ENCODE data around the gene GRIP2. TPM values are rescaled to one million over a fixed set of nuclear protein-coding genes. Genes with fewer than 3 reads are reported as not detected.

The GRIP2 gene
- total and polyA plus RNA-seq, 2 donors (not counting 3 experiments of a cell fraction or from before 2014, with no cell fraction given) = not detected

DNA sequence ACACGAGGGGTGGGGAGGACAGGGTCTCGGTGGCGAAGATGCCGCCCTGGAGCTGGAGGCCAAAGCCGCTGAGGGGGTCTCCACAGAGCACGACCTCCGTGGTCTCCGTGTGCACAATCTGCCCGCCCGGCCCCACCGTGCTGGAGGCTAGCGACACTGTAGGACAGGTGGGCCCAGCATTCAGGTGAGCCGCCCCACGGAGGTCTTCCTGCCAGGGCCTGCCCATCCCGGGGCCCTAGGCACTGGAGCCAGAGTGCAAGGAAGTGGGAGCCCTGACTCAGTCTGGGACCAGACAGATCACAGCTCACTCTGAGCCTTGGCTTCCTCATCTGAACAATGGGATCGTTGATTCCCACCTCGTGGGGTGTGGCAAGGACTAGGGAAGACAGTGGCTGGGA is 25.8 kb downstream of the GRIP2 start:
- H3K4me3 ChIP-seq (replicated peaks in 1 of 3; ENCODE audit: insufficient read depth in 1 of 3, low read depth in 1 of 3, low read length in 3 of 3) = no peak overlapping the region
- BruUV-seq (replicated peaks) = no TSS peak
- H3K27me3 ChIP-seq (ENCODE audit: control insufficient read depth in 2 of 2, insufficient read depth in 2 of 2, low read length in 2 of 2) = no peaks in the 10 kb centered on the region
- dilution Hi-C loops (cut with MboI; ENCODE audit: extremely low pct_ligation_motif_present, low sequenced_read_pairs) = no loop called here
- DNase-seq (ENCODE audit: low read depth, low spot score) = no peak
- no peaks in the 10 kb centered on the region for H4K20me1 ChIP-seq (replicated peaks; ENCODE audit: control insufficient read depth, extremely low read depth, insufficient read depth, low read length)
- no peak overlapping the region for H3K27ac ChIP-seq (ENCODE audit: insufficient read depth, low read depth, low read length)
- H3K9me3 ChIP-seq (replicated peaks; ENCODE audit: control insufficient read depth, insufficient read depth, low read length) = no peaks in the 10 kb centered on the region
- intact Hi-C loops (cut with micrococcal nuclease) = no loop called here
- H3K79me2 ChIP-seq (ENCODE audit: control insufficient read depth, insufficient read depth, low read length) = no peaks in the 10 kb centered on the region
- no peaks in the 10 kb centered on the region for H3K9me1 ChIP-seq (replicated peaks; ENCODE audit: control insufficient read depth, extremely low read depth, insufficient read depth, low read length)
- no peaks in the 10 kb centered on the region for H3K4me1 ChIP-seq (ENCODE audit: control insufficient read depth, extremely low read depth, insufficient read depth, low read length)
- ChIA-PET POLR2A (no interaction called here), CTCF (interaction anchor here (0.8 to 1.7 kb wide), 2 partner anchors 9 to 39 kb away, joined by 4 read pairs; no protein-coding TSS in a partner anchor)
- H3K36me3 ChIP-seq (ENCODE audit: control insufficient read depth in 2 of 2, extremely low read depth in 1 of 2, insufficient read depth in 2 of 2, low read length in 2 of 2) = no peaks in the 10 kb centered on the region
- no peak overlapping the region for H3K4me2 ChIP-seq (ENCODE audit: insufficient read depth, low read length)
- TF ChIP-seq, protein P1, sequence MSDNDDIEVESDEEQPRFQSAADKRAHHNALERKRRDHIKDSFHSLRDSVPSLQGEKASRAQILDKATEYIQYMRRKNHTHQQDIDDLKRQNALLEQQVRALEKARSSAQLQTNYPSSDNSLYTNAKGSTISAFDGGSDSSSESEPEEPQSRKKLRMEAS (IDR thresholded peaks at IDR 0.05; ENCODE audit: insufficient read depth, insufficient read length) = no peak
- TF ChIP-seq MYC (IDR thresholded peaks at IDR 0.05; ENCODE audit: low read depth, low read length) = no peak
- H2AFZ ChIP-seq (ENCODE audit: low read depth, low read length) = no peak overlapping the region
- FAIRE-seq = no peak
- no peak overlapping the region for H3K9ac ChIP-seq (replicated peaks; ENCODE audit: extremely low read depth, insufficient read depth, low read length)

DNA sequence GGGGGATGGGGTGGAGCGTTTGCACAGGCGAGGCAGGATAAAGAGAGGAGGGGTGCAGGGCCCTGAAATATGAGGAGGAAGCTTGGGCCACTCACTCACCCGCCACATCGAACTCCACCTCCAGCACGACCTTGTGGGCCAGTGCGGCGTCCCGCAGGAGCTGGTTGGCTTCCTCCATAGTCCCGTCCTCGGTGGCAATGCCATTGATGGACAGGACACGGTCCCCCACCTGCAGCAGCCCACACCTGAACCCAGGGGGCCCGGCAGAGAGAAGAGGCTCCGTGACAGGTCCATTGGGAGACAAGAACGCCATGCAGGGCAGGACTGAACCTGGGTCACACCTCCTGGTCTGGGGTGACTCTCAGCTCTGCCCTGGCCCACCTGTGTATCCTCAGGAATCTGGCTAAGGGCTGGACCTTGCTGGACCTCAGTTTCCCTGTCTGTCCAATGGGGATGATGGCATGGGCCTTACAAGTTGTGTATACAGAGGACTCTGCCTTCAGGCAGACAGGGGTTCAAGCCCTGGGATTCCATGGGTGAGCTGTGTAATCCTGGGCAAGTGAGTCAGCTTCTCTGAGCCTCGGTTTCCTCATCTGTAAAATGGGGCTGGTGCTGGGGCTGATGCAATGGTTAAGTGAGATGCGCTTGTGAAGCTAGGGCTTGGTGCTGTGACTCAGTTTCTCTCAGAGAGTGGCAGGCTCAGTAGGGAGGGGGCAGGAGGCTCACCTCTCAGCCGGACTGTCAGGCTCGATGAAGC is 26.4 kb downstream of the GRIP2 start:
- DNase-seq (ENCODE audit: low read depth, low spot score) = no peak
- no peak overlapping the region for H2AFZ ChIP-seq (ENCODE audit: low read depth, low read length)
- H3K4me1 ChIP-seq (ENCODE audit: control insufficient read depth, extremely low read depth, insufficient read depth, low read length) = no peaks in the 10 kb centered on the region
- no peaks in the 10 kb centered on the region for H3K79me2 ChIP-seq (ENCODE audit: control insufficient read depth, insufficient read depth, low read length)
- no TSS peak for BruUV-seq (replicated peaks)
- no peak overlapping the region for H3K4me3 ChIP-seq (replicated peaks in 1 of 3; ENCODE audit: insufficient read depth in 1 of 3, low read depth in 1 of 3, low read length in 3 of 3)
- H3K9me1 ChIP-seq (replicated peaks; ENCODE audit: control insufficient read depth, extremely low read depth, insufficient read depth, low read length) = no peaks in the 10 kb centered on the region
- FAIRE-seq = no peak
- dilution Hi-C loops (cut with MboI; ENCODE audit: extremely low pct_ligation_motif_present, low sequenced_read_pairs) (no loop called here), intact Hi-C loops (cut with micrococcal nuclease) (no loop called here)
- no peak overlapping the region for H3K4me2 ChIP-seq (ENCODE audit: insufficient read depth, low read length)
- no peaks in the 10 kb centered on the region for H3K9me3 ChIP-seq (replicated peaks; ENCODE audit: control insufficient read depth, insufficient read depth, low read length)
- no peak overlapping the region for H3K9ac ChIP-seq (replicated peaks; ENCODE audit: extremely low read depth, insufficient read depth, low read length)
- ChIA-PET POLR2A (no interaction called here), CTCF (interaction anchor here (0.8 to 1.7 kb wide), 6 partner anchors 9 to 267 kb away, joined by 3 to 4 read pairs (median 4); no protein-coding TSS in a partner anchor)
- H4K20me1 ChIP-seq (replicated peaks; ENCODE audit: control insufficient read depth, extremely low read depth, insufficient read depth, low read length) = no peaks in the 10 kb centered on the region
- H3K27me3 ChIP-seq (ENCODE audit: control insufficient read depth in 2 of 2, insufficient read depth in 2 of 2, low read length in 2 of 2) = no peaks in the 10 kb centered on the region
- H3K36me3 ChIP-seq (ENCODE audit: control insufficient read depth in 2 of 2, extremely low read depth in 1 of 2, insufficient read depth in 2 of 2, low read length in 2 of 2) = no peaks in the 10 kb centered on the region
- TF ChIP-seq EZH2 (IDR thresholded peaks at IDR 0.05; ENCODE audit: borderline replicate concordance, low read depth, low read length, severe bottlenecking) (no peak), POLR2AphosphoS5 (IDR thresholded peaks at IDR 0.05; ENCODE audit: insufficient read depth, low read depth, low read length) (no peak), JUN (IDR thresholded peaks at IDR 0.05; ENCODE audit: borderline replicate concordance, insufficient read depth, insufficient read length, low read depth) (no peak)
- no peak overlapping the region for H3K27ac ChIP-seq (ENCODE audit: insufficient read depth, low read depth, low read length)

Measured in endothelial cell of umbilical vein (primary cell).